Measurements from ENCODE around the gene LOC128125822.
"Not testable (repeated sequence)": the region's sequence is repeated elsewhere in the genome, so short reads cannot be mapped to it uniquely, and the experiment has no call there.

Gene LOC128125822

DNA sequence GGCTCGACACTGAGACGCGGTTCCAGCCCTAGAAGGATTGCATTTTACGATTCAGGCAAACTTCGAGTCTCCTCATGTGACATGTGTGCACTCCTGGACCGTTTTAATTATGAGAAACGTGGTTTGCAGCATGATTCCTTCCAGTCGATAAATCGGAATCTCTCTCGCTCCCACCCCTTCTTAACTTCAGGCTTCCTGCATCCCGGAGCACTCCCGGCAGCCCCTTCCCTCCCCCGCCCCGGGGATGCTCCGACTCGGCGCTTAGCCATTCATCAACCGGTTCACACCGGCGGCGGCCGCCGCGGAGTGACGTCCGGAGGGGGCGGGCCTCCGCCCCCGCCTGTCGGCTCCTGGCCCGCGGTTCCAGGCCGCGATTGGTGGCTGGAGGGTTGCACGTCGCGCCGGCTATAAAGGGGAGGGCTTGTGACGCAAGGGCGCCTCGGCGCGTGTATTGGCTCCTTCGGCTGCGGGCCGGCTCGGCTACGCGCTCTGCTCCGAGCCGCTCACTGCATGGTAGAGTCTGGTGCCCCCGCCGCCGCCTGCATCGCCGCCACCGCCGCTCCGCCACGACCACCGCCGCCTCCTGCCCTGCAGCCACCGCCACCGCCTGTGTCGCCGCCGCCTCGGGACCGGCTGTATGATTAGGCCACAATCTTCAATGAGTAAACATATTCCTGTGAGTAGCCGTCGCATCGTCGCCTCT lies at the start of gene LOC128125822, which contains the start of gene PTP4A1:
Gene LOC128125822 (plus strand): TSS at position 437 of the 703 bp plus-strand sequence.
Gene PTP4A1 (plus strand): TSS at position 437 of the 703 bp plus-strand sequence. CDS start 4,401 bp downstream, outside the sequence.
- DNase-seq (ENCODE audit: extremely low read depth in 1 of 2, low read depth in 1 of 2), result peak; percentile 89 to 96

DNA sequence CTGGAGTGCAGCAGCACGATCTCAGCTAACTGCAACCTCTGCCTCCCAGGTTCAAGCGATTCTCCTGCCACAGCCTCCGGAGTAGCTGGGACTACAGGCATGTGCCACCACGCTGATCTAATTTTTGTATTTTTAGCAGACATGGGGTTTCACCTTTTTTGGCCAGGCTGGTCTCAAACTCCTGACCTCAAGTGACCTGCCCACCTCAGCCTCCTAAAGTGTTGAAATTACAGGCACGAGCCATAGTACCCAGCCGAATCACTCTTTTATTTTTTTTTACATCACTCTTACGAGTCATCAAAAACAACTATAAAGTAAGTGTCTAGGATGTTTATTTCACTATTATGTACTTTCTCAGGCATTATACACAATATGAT lies 49.4 kb upstream of the LOC128125822 start:
- DNase-seq (ENCODE audit: extremely low read depth in 1 of 2, low read depth in 1 of 2), result not testable (repeated sequence)

DNA sequence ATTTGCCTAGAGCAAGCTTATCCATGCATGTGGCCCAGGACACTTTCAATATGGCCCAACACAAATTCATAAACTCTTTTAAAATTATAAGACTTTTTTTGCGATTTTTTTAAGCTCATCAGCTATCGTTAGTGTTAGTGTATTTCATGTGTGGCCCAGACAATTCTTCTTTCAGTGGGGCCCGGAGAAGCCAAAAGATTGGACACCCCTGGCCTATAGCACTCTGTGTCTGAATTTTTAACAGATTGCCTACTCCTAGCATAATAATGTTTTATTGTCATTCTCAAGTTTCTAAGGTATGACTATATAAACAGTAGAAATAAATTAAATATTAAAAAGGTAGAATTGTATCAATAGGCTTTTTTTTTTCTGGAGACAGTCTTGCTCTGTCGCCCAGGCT lies 48.6 kb upstream of the LOC128125822 start:
- DNase-seq (ENCODE audit: extremely low read depth in 1 of 2, low read depth in 1 of 2), result no peak

DNA sequence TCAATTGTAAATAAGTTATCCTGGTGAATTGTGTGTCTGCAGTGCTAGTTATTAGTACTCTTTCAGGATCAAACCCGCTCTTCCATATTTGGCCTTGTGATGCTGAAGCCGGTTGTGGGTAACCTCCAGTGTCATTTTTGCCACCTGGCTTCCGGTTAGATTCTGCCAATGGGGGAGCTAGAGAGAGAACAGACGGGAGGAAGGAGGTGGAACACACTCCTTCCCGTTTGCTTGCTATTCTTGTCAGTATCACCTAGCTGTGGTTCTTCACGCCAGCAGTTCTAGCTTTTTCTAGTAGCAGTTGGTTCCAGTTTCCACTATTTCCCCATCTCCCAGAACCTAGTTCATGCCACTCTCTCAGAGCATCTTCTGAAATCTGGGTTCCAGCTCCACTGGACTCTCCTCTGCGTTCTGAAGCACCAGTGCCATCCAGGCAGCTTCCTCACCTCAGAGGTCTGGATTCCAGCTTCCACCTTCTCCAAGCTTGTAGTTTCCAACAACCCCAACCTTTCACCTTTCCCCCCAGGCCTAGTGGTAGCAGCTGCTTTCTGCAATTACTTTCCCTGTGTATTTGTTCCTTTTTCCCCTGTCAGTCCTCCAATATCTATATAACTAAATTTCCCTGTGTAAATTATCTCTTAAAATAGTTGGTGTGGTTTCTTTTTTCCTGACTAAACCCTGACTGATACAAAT lies 46.9 kb upstream of the LOC128125822 start:
- no peak for DNase-seq (ENCODE audit: extremely low read depth in 1 of 2, low read depth in 1 of 2)

DNA sequence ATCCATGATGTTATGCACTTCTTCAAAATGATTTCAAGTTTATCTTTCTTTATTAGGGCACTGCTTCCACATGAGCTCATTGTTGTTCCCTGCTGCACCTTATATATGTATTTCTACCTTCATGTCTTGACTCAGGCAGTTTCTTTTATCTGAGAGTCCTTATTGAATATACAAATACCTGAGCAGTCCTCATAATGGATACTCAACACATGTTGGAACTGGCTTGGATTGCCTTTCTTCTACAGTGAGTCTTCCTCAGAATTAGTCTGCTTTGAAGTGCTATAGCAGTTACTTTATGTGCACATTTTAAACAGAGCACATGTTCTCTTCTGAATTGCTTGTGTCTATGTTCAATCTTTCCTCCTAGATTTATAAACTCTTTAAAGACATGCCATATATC lies 45.3 kb upstream of the LOC128125822 start:
- DNase-seq (ENCODE audit: extremely low read depth in 1 of 2, low read depth in 1 of 2), result no peak

DNA sequence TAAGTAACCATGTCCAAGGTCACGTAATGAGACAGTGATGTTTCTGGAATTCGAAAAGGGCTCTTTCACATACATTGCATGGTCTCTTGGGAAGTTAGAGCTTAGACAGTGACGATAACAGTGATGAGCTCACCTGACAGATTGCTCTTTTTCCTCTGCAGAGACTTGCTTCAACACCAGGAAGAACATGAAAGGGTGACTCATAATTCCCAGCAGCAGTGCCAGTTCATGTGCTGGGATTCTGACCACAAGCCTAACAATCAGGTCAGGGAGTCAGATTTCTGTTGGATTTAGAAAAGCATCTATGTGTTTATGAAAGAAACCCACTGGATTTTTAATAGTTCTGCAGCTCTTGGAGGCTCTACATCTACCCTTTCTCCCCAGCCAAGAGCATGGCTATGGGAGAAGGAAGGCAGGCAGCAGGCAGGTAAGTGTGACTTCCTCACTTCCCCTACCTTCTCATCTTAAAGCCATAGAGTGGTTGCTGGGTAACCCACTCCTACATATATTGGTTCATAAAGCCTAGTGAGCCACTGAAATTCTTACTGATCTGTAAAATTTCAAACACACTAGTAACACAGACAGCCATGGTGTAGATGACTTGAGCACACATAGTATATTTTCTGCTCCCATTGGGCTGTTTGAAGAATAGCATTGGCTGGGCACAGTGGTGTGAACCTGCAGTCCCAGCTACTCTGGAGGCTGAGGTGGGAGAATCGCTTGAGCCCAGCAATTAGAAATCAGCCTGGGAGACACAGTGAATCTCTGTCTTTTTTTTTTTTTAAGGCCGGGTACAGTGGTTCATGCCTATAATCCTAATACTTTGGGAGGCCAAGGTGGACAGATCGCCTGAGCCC lies 44.4 kb upstream of the LOC128125822 start:
- no peak for DNase-seq (ENCODE audit: extremely low read depth in 1 of 2, low read depth in 1 of 2)

DNA sequence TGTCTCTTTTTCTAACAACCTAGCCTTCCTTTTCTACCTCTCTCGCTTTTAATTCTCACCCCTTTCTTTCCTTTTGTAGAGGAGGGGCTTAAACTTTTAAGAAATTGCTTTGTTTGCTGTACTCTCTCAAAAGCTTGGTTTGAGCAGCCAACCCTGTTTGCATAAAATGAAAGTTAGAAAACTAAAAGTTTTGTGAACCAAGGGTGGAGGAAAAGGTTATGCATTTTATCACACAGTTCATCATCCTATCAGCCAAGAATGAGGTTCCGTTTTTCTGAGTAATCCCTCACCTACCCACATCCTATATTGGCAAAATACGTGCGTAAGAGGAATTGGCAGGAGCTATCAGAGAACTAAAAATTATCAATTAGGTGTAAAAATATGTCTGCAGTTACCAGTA lies 42.8 kb upstream of the LOC128125822 start:
- no peak for DNase-seq (ENCODE audit: extremely low read depth in 1 of 2, low read depth in 1 of 2)

DNA sequence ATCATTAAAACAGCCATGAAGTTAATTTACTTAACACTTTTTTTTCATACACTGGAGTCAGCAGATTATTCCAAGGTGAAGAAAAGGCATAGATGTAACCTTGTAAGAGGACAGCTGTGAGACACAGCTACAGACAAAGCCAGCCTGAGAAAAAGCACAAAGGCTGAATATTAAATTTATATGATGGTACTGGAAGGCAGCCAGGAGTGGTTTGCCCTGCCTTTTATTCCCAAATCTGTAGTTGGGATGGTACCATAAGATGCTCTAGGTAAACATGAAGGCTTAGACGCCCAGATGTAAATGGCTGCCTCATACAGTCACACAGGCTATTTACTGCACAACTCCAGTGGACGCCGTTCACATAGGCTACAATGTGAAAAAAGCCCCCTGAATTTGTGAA lies 42.1 kb upstream of the LOC128125822 start:
- no peak for DNase-seq (ENCODE audit: extremely low read depth in 1 of 2, low read depth in 1 of 2)

DNA sequence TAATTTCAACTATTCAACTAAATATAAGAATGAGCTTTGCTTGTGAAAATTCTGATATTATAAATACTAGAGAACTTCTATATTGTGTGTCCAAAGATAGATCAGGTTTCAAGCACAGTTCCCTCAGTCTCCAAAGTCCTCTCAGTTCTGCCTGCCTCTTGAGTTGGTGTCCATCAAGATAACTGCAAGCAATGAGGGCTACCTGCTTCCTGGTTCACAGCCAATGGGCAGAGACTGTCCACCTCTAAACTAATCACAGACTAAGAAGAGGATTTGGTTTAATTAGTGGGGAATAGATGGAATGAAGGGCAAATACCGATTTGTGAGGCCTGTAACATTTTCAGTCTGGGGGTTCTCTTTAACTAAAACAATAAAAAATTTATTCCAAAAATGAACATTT lies 41.3 kb upstream of the LOC128125822 start:
- no peak for DNase-seq (ENCODE audit: extremely low read depth in 1 of 2, low read depth in 1 of 2)

DNA sequence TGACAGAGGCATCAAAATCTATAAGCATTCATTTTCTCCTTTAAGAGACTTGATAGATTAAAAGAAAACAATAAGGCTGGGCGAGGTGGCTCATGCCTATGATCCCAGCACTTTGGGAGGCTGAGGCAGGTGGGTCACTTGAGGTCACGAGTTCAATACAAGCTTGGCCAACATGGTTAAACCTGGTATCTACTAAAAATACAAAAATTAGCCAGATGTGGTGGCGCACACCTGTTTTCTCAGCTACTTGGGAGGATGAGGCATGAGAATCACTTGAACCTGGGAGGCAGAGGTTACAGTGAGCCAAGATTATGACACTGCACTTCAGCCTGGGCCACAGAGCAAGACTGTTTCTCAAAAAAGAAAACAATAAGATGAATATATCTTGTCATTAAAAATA lies 39.3 kb upstream of the LOC128125822 start:
- DNase-seq (ENCODE audit: extremely low read depth in 1 of 2, low read depth in 1 of 2), result no peak

DNA sequence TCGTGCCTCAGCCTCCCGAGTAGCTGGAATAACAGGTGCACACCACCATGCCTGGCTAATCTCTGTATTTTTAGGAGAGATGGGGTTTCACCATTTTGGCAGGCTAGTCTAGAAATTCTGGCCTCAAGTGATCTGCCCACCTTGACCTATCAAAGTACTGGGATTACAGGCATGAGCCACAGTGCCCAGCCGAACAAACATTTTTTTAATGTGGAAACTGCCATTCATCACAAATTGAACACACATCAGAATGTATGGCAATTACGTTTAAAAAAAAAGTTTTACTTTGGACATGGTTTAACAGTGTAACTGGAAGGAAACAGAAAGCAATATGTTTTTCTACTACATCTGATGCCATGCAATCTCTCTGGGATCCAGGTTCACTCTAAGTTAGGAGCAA lies 38.3 kb upstream of the LOC128125822 start:
- no peak for DNase-seq (ENCODE audit: extremely low read depth in 1 of 2, low read depth in 1 of 2)

DNA sequence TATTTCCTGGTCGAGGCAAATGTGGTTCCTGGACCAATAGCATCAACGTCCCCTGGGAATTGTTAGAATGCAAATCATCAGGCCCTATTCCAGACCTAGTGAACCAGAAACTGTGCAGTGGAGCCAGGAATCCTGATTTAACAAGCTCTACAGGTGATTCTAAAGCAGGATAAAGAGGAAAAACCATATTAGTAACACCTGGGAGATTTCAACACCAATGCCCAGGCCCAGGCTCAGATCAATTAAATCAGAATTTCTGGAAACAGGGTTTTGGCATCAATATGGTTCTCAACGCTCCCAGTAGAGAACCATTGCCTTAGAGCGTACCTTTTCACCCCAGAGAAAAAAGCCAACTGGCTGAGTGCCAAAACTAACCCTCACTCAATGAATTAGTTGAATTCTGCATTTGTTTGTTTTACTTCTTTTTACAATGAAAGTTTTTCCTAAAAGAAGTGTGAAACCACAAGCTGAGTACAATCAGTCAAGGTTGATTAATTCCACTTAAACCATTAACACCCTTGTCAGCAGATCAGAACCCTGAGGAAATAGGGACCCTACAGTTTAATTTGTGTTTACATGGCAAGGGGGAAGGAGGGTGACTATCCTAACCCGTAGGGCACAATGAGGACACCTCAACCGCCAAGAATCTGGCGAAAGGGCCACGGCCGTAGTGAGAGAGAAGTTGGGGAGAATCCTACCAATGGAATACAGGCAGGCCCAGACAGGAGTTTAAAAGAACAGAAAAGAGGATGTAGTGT lies 34.9 kb upstream of the LOC128125822 start:
- no peak for DNase-seq (ENCODE audit: extremely low read depth in 1 of 2, low read depth in 1 of 2)

DNA sequence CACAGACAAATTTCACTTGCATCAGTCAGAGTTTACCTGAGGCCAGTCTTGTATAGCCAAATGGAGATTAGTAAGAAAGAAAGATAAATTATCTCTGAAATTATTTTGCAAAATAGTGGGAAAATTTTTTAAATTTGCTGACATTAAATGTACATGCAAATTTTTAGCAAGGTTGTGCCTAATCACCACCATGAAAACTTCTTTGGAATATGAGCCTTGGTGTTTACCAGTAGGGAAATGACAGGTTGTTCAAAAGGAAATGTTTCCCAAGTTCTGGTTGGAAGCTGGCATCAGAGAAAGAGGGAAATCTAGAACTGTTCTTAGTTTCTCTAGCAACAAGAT lies 34.4 kb upstream of the LOC128125822 start:
- DNase-seq (ENCODE audit: extremely low read depth in 1 of 2, low read depth in 1 of 2), result no peak

DNA sequence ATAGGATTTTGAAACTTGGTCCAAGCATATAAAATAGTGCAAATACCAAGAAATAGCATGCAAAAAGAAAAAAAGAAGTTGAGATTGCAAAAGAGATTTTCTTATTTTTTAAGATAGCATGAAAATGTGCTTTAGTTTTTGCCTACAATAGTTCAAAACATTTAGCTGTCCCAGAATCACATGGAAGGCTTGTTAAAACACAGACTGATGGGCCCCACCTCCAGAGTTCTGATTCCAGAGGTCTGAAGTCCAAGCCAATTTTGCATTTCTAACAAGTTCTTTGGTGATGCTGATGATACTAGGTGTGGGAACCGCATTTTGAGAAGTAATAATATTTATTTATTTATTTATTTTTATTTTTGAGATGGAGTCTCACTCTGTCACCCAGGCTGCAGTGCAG lies 33.7 kb upstream of the LOC128125822 start:
- no peak for DNase-seq (ENCODE audit: extremely low read depth in 1 of 2, low read depth in 1 of 2)

DNA sequence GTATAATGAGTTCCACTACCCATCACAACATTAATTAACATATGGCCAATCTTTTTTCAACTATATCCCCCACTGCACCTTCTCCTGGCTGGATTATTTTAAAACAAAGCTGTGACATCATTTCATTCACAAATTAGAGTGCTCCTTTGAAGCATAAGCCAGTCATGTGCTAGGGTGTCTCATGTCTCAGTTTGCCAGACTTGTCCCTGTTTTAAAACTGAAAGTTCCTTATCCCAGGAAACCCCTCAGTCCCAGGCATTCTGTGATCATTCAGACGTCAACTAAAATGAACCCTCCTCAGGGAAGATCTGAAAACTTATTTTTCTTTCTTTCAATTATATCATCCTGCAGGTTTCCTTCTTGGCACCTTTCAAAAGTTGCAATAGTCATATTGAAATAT lies 29.3 kb upstream of the LOC128125822 start:
- no peak for DNase-seq (ENCODE audit: extremely low read depth in 1 of 2, low read depth in 1 of 2)

DNA sequence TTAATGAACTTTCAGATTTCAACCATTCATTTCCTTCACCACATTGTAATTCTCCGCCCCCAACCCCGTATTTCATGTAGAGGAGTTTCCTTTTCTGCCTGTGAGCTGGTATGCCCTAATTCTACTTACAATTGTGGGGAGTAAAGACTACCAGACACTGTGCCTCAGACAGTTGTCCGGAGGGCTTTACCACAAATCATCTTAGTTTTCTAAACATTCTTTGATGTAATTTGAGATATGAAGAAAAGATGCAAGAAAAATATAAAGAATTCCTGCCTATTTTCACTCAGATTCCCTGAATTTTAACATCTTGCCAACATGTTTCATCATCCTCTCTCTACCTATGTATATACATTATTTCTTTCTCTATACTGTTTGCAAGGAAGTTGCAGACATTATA lies 28.3 kb upstream of the LOC128125822 start:
- DNase-seq (ENCODE audit: extremely low read depth in 1 of 2, low read depth in 1 of 2), result no peak

DNA sequence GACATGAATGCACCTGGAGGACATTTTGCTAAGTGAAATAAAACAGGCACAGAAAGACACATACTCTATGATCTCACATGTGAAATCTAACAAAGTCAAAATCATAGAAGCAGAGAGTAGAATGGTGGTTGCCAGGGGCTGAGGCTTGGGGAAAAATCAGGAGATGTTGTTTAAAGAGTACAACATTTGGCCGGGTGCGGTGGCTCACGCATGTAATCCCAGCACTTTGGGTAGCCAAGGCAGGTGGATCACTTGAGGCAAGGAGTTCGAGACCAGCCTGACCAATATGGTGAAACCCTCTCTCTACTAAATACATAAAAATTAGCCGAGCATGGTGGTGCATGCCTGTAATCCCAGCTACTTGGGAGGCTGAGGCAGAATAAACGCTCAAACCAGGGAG lies 26.0 kb upstream of the LOC128125822 start:
- DNase-seq (ENCODE audit: extremely low read depth in 1 of 2, low read depth in 1 of 2), result no peak

DNA sequence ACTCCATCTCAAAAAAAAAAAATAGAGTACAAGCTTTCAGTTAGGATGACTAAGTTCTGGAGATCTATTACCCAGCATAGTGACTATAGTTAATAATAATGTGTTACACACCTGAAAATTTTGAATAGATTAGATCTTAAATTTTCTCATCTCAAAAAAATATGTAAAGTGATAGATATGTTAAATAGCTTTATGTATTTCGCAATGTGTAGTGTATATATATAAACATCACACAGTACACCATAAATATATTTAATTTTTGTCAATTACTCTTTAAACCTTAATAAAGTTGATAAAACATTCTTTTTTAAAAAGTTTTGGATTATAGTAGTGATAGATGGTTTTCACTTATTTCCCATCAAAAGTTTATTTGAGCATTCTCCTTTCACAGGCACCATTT lies 25.6 kb upstream of the LOC128125822 start:
- DNase-seq (ENCODE audit: extremely low read depth in 1 of 2, low read depth in 1 of 2), result no peak

DNA sequence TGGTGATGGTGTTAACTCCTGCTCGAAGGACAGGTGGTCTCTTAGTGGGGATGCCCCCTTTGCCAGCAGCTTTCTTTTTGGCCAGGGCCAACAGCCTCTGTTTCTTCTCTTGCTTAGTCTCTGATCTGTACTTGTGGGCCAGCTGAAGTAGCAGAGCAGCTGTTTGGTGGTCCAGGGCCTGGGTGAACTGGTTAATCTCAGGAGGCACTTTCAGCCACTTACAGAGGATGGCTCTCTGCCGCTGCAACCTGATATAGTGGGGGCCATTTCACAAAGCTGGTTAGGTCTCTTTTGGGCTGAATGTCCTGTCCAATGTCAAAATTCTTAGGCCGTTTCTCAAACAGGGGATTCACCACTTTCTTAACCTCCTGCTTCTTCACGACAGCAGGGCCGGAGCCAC lies 23.2 kb upstream of the LOC128125822 start:
- DNase-seq (ENCODE audit: extremely low read depth in 1 of 2, low read depth in 1 of 2), result no peak

DNA sequence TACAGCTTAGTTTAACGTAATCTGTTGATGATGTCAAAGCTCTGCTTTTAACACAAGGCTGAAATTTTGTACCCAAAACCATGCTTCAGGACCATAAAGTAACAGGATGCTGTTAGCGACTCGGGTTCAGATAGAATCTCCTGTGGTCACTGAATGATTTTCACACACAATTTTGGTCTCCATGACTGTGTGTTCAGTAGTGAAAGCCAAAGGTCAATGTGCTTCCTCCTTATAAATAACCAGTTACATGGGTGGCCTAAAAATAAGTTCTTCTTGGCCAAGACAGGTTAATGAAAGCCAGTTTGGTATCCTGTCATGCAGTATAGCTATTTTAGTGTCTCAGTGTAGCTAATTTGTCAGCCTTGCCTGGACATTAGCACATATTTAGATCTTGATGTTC lies 19.1 kb upstream of the LOC128125822 start:
- DNase-seq (ENCODE audit: extremely low read depth in 1 of 2, low read depth in 1 of 2), result no peak

DNA sequence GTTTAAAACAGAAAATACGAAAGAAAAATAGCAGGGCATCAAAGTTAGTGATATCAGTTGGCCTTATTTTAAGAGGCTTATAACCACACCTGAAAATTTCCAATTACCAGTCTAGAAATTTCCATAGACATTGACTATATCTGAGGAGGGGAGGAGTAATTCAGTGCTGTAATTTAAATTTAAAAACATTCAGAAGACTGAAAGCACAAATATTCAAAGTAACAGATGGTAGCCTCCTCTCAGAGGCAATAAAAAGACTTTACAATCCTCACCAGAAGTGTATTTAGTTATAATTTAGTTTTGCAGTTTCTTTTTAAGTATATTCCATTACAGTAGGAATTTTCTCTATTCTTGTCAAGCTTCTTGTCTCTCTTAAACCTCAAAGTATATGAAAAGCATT lies 18.4 kb upstream of the LOC128125822 start:
- no peak for DNase-seq (ENCODE audit: extremely low read depth in 1 of 2, low read depth in 1 of 2)
